Stimulated activated CD4-positive, alpha-beta T cell treated with anti-CD3 and anti-CD28 coated beads, Interleukin-1b, Interleukin-23, amount 100 ng/mL, for 4 hours (primary cell): ENCODE data around the gene IDH1.
"Not testable (repeated sequence)": the region's sequence is repeated elsewhere in the genome, so short reads cannot be mapped to it uniquely, and the experiment has no call there.

Experiments used
- DNase-seq, 2 donors: peaks; one replicate each; pipeline ENCODE4 v3.0.0-alpha.2; 2020; ENCODE audit warnings: low read depth in 2 of 2

Gene IDH1

GRCh38 chr2:208256849-208257813, 2.3 kb upstream of the IDH1 start:
- not testable (repeated sequence) for DNase-seq

- no peak for DNase-seq
These were observed 1.4 kb upstream of the IDH1 start for GRCh38 chr2:208256192-208256782.

- DNase-seq: no peak
These were observed 761 bp upstream of the IDH1 start for GRCh38 chr2:208255557-208256106.

GRCh38 chr2:208254118-208254870, 577 bp downstream of the IDH1 start:
- DNase-seq: peak; percentile 55 to 71

- DNase-seq: no peak
These were observed 1.2 kb downstream of the IDH1 start for GRCh38 chr2:208253600-208254117.

- DNase-seq: no peak
These were observed 2.0 kb downstream of the IDH1 start for GRCh38 chr2:208252716-208253492.

- no peak for DNase-seq
These were observed 3.8 kb downstream of the IDH1 start for GRCh38 chr2:208251098-208251497.

- DNase-seq: no peak
These were observed 4.5 kb downstream of the IDH1 start for GRCh38 chr2:208250388-208250787.

- no peak for DNase-seq
These were observed 5.6 kb downstream of the IDH1 start for GRCh38 chr2:208249296-208249695.

GRCh38 chr2:208248601-208249000, 6.3 kb downstream of the IDH1 start:
- DNase-seq: no peak

GRCh38 chr2:208245746-208246145, 9.1 kb downstream of the IDH1 start:
- DNase-seq: no peak

- DNase-seq: no peak
These were observed 10.4 kb downstream of the IDH1 start for GRCh38 chr2:208244422-208244821.

GRCh38 chr2:208240619-208241209, 14.2 kb downstream of the IDH1 start:
- DNase-seq: no peak

GRCh38 chr2:208239770-208240493, 14.9 kb downstream of the IDH1 start:
- no peak for DNase-seq

GRCh38 chr2:208235860-208236259, 19.0 kb downstream of the IDH1 start:
- no peak for DNase-seq

- DNase-seq: no peak
These were observed 20.1 kb downstream of the IDH1 start for GRCh38 chr2:208234786-208235185.

GRCh38 chr2:208228476-208228875, 26.4 kb downstream of the IDH1 start:
- no peak for DNase-seq

- DNase-seq: no peak
These were observed 27.2 kb downstream of the IDH1 start for GRCh38 chr2:208227581-208228232.

GRCh38 chr2:208224802-208225201, 30.1 kb downstream of the IDH1 start:
- DNase-seq: no peak
